T-helper 2 cell treated with Interferon-gamma antibody and Interleukin-4, amounts not matched to agents 5 μg/mL and 100 μg/mL, for 36 hours (primary cell): ENCODE results near the gene HOXB9.

Experiments used
- DNase-seq: peaks from one replicate; pipeline ENCODE4 v3.0.0; 2021; ENCODE audit warnings: low spot score
- H3K27ac Mint-ChIP-seq: one replicate; pipeline ENCODE4 v1.8.0; 2021; ENCODE audit warnings: mild to moderate bottlenecking, mixed read lengths
- H3K27me3 Mint-ChIP-seq: one replicate; pipeline ENCODE4 v1.8.0; 2021; ENCODE audit warnings: low read depth, mixed read lengths
- H3K36me3 Mint-ChIP-seq: one replicate; pipeline ENCODE4 v1.8.0; 2021; ENCODE audit warnings: low read depth, mixed read lengths
- H3K4me1 Mint-ChIP-seq: one replicate; pipeline ENCODE4 v1.8.0; 2021; ENCODE audit warnings: low read depth, mixed read lengths
- H3K4me3 Mint-ChIP-seq: one replicate; pipeline ENCODE4 v1.8.0; 2022; ENCODE audit warnings: mild to moderate bottlenecking, moderate library complexity, mixed read lengths
- H3K9me3 Mint-ChIP-seq: one replicate; pipeline ENCODE4 v1.8.0; 2021; ENCODE audit warnings: mixed read lengths

Gene HOXB9

DNA sequence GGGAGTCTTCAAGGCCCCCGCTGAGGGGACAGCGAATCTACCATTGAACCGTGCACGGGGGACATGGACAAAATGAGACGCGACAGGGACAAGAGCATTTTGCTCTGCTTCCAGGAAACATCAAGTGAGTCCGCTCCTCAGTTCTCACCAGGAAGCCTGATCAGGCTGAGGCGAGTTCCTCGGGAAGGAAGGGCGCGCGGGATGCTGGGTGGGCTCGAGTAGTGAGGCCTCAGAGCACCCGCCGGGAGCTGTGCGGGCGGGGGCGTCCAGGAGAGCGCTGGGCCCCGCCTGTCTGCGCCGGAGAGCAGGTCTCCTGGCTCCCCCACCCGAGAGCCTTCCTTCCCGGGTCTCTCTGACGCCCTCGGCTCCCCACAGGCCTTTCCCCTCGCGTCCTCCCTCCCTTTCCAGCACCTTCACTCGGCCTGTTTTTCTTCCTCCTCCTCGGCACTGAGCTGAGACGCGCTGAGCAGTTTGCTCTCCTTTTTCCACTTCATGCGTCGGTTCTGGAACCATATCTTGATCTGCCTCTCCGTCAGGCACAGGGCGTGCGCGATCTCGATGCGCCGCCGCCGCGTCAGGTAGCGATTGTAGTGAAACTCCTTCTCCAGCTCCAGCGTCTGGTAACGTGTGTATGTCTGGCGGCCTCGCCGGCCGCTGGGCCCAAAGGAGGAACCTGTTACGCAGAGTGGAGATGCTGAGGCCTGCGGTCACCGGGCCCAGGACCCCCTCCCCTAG, 30.0 kb downstream of the HOXB9 start:
- Mint-ChIP-seq H3K4me3 (peak overlapping the region; percentile 83), H3K36me3 (peaks cover 2% of the 10 kb centered on the region), H3K4me1 (peaks cover 44% of the 10 kb centered on the region), H3K27me3 (peaks cover 92% of the 10 kb centered on the region), H3K9me3 (no peaks in the 10 kb centered on the region), H3K27ac (peak overlapping the region; percentile 33)
- peak; percentile 42 for DNase-seq

DNA sequence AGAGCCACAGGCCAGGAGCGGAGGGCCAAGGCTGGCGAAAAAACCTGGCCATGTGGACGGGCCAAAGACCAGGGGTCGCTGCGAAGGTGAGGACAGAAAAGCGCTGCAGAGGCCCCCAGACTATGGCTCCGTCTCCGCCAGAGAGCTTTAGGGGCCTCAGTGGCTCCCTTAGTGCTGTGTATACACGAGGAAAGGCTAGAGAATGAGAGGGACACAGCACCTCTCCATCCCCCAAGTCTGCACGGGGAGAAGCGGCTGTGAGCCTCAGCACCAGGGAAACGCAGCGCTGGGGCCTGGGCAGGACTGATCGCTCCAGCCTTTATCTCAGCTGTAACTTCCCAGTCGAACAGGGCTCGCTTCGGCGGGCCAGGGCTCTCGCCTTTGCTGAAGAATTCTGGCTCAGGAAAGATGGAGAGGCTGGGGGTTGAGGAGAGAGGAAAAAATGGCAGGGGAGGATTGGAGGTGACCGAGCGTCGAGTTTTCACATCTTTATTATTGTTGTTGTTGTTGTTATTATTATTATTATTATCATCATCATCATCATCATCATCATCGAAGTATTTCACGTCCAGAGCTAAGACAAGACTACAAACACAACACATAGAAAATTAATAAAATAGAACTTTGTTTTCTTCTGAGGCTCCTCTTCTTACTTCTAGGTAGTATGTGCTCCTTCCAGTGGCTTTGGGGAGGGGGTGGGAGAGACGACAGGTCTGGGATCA, 30.7 kb downstream of the HOXB9 start:
- H3K27me3 Mint-ChIP-seq, result peaks cover 89% of the 10 kb centered on the region
- H3K4me3 Mint-ChIP-seq, result peak overlapping the region; percentile 65
- no peak for DNase-seq
- H3K9me3 Mint-ChIP-seq, result no peaks in the 10 kb centered on the region
- peaks cover 44% of the 10 kb centered on the region for H3K4me1 Mint-ChIP-seq
- no peak overlapping the region for H3K27ac Mint-ChIP-seq
- H3K36me3 Mint-ChIP-seq, result peaks cover 2% of the 10 kb centered on the region

DNA sequence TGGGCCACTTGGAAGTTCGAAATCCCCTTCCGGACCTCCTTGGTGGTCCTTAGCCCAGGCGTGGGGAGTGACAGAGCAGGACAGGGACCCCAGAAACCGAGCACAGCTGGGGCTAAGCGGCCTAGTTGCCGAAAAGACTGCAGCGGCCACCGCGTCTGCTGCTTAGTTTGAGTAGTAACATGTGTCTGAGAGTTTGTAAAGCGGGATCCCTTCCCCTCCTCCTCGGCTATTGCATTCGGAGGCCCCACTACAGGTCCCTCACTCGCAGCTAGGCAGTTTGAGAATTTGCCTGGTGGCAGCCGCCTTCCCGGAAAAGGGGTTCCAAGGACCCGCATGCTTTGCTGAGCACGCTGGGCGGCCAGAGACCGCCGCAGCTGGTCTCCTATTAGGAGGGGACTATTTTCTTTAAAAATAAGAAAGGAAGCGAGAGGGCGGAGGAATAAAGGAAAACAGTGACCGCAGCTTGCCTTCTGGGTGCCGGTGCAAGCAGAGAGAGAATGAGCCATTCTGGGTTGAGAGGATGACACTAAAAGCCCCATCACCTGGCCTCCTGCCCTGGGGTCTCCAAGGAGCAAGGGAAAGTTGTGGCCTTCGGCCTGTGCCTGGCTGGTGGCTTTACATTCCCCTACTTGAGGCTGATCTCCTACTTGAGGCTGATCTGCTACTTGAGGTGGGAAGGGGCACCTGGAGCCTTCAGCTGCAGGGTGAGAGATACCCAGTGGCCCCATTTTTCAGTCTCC, 31.4 kb downstream of the HOXB9 start:
- no peak for DNase-seq
- peak overlapping the region; percentile 65 for H3K4me3 Mint-ChIP-seq
- H3K27me3 Mint-ChIP-seq, result peaks cover 89% of the 10 kb centered on the region
- no peak overlapping the region for H3K27ac Mint-ChIP-seq
- peaks cover 47% of the 10 kb centered on the region for H3K4me1 Mint-ChIP-seq
- no peaks in the 10 kb centered on the region for H3K9me3 Mint-ChIP-seq
- peaks cover 2% of the 10 kb centered on the region for H3K36me3 Mint-ChIP-seq

DNA sequence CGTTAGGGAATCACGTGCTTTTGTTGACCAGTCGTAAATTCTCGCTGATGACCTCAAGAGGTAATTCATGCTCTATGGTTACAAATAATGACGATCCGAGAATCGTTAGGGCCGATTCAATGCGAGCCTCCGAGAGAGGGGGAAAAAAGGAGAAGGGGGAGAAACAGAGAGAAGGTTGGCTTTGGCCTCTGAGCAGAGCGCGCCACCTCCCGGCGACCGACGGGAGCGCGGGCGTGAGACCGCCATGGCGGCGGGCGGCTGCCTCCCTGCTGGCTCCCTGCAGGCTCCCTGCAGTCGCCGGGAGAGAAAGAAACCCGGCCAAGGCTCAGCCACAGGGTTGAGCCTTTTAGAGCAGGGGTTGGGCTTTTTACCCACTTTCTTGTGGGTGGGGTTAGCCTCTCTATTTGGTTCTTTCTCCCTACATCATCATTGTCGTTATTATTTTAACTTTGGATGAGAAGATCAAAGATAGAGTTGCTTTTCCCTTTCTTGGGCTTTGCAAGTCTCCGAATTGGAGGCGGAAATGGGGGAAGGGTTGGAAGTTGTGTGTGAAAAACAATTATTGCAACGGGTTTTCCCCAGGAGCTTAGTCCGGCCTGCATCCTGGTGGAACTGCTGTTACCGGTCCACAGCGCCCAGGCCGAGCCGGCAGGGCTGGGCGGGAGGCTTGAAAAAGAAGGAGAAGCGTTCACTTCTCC, 32.2 kb downstream of the HOXB9 start:
- Mint-ChIP-seq H3K36me3 (peaks cover 2% of the 10 kb centered on the region), H3K9me3 (no peaks in the 10 kb centered on the region), H3K4me1 (peaks cover 48% of the 10 kb centered on the region), H3K27ac (no peak overlapping the region), H3K4me3 (peak overlapping the region; percentile 83), H3K27me3 (peaks cover 89% of the 10 kb centered on the region)
- peak; percentile 78 for DNase-seq

DNA sequence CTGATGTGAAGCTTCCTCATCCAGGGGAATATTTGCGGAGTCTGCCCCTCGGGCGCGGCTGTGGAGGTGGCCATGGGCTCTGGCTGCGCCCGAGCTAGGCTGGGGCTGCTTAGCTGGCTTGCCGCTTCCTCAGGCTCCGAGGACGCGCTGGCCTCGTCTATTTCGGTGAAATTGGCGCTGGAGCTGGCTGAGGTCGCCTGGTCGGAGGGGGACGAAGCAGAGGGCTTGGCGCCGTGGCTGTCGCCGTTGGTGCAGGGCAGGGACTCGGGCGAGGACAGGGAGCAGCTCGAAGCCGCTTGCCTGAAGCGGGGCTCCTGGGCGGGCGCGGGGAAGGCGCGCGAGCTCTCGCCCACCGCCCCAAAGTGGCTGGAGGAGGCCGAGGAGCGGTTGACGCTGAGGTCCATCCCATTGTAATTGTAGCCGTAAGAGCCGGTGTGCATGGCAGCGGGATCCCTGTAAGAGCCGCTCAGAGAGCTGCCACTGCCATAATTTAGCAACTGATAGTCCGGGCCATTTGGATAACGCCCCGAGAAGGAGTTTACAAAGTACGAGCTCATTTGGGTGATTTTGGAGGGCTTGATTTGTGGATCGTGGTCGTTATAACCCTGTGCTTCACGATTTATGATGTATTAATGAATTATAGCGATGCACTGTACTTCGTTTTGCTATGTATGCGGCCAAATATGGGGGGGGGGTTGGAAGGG, 32.9 kb downstream of the HOXB9 start, which contains the start of gene HOXB5:
TSS of gene HOXB5 (minus strand) at position 654 of the 704 bp plus-strand sequence. CDS start at position 557, 97 bp downstream.
- Mint-ChIP-seq H3K4me1 (peaks cover 44% of the 10 kb centered on the region), H3K27me3 (peaks cover 89% of the 10 kb centered on the region)
- DNase-seq, result no peak

DNA sequence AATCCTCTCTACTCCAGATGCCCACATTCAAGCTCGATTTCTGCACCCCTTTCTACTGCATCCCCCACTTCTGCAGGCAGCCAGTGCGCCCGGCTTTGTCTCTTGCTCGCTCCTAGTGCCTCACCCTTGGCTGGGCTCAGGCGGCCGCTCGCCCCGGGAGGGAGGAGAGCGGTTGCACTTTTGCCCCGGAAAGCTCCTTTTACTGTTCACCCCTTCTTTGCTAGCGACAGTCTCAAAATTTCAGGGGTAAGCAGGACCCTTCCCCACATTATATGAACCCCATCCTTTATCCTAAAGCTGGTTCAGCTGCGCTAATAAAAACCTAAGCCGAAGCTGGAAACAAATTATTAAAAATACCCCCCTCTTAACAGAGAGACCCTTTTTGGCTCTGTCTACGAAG, 33.6 kb downstream of the HOXB9 start:
- DNase-seq, result no peak
- H3K36me3 Mint-ChIP-seq, result peaks cover 2% of the 10 kb centered on the region
- no peak overlapping the region for H3K27ac Mint-ChIP-seq
- peak overlapping the region; percentile 83 for H3K4me3 Mint-ChIP-seq
- no peaks in the 10 kb centered on the region for H3K9me3 Mint-ChIP-seq
- peaks cover 41% of the 10 kb centered on the region for H3K4me1 Mint-ChIP-seq
- peaks cover 89% of the 10 kb centered on the region for H3K27me3 Mint-ChIP-seq

More for the DNA sequence above, 32.9 kb downstream of the HOXB9 start, which contains the start of gene HOXB5:
- H3K36me3 Mint-ChIP-seq, result peaks cover 2% of the 10 kb centered on the region
- no peak within 1 kb of the TSS for H3K27ac Mint-ChIP-seq
- H3K9me3 Mint-ChIP-seq, result no peaks in the 10 kb centered on the region
- peak within 1 kb of the TSS; percentile 83 for H3K4me3 Mint-ChIP-seq

DNA sequence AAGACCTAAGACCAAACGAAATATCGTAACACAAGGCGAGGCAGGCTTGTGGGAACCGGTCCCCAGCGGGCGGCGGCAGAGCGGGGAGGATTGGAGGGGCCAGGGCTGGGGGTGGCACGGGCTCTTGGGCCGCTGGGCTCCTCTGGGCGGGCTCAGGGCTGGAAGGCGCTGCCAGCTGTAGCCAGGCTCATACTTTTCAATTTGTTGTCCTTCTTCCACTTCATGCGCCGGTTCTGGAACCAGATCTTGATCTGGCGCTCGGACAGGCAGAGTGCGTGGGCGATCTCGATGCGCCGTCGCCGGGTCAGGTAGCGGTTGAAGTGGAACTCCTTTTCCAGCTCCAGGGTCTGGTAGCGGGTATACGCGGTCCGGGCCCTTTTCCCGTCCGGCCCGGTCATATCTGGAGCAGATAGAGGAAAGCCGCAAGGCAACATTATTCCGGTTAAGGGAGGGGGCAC, 34.1 kb downstream of the HOXB9 start:
- Mint-ChIP-seq H3K9me3 (no peaks in the 10 kb centered on the region), H3K4me1 (peaks cover 41% of the 10 kb centered on the region), H3K36me3 (peaks cover 2% of the 10 kb centered on the region), H3K4me3 (peak overlapping the region; percentile 28), H3K27me3 (peaks cover 89% of the 10 kb centered on the region), H3K27ac (no peak overlapping the region)
- DNase-seq, result no peak

DNA sequence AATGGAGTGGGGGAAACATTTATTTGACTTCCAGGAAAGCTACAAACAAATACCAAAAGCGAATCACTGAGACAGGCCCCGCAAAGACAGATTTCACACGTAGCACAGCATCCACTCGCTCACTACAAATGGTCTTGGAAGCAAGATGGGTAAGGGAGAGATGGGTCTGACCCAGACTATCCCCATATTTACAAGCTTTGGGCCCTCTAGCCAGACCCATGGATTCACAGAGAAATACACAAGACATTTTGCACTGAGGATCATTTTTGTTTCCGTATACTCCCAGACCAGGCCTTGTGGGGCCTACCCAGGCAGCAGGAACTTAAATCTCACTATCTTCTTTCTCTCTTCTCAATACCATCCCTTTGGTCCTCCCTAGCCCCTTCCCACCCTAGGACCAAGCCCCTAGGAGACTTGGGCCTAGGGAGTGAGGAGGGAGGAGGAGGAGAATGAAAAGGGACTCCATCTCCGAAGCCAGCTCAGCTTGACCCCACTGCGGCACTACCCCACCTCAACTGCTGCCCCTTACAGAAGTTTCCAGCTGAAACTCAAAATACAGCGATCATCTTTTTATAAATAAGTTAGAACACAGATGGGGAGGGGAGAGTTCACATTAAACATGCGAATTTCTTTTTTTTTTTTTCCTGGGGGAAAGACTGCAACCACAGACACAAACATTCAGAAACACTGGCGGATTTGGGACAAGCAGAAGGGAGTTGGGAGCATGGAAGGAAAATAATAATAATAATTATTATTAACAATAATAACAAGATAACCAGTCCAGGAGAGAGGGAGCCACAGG, 34.7 kb downstream of the HOXB9 start:
- Mint-ChIP-seq H3K27me3 (peaks cover 89% of the 10 kb centered on the region), H3K9me3 (no peaks in the 10 kb centered on the region), H3K4me1 (peaks cover 39% of the 10 kb centered on the region), H3K36me3 (peaks cover 2% of the 10 kb centered on the region), H3K4me3 (no peak overlapping the region), H3K27ac (no peak overlapping the region)
- no peak for DNase-seq

DNA sequence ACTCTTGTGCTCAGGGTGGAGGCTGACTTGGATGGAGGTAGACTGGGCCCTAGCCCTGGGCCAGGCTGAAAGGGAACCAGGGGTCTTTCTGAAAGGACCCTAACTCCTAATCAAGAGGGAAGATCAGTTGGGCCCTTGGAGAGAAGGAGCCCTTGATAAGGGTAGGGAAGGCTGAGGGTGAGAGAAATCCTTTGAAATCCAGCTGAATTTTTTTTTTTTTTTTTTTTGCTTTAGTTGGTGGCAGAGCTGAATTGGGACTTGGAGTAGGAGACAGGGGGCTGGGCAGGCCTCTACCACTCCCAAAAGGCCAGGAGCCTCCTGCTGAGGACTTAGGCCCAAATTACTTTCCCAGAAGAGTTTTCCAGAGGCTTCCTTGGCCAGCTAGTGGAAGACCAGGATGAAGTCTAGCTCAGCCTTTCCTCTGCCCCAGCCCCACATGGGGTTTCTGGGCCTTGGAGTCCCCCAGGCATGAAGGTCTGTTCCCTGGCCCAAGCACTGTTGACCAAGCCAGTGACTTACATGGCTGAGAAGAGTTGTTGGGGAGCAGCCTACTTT, 35.5 kb downstream of the HOXB9 start:
- DNase-seq, result no peak
- Mint-ChIP-seq H3K4me3 (no peak overlapping the region), H3K27me3 (peaks cover 90% of the 10 kb centered on the region), H3K9me3 (no peaks in the 10 kb centered on the region), H3K4me1 (peaks cover 40% of the 10 kb centered on the region), H3K36me3 (no peaks in the 10 kb centered on the region), H3K27ac (no peak overlapping the region)

DNA sequence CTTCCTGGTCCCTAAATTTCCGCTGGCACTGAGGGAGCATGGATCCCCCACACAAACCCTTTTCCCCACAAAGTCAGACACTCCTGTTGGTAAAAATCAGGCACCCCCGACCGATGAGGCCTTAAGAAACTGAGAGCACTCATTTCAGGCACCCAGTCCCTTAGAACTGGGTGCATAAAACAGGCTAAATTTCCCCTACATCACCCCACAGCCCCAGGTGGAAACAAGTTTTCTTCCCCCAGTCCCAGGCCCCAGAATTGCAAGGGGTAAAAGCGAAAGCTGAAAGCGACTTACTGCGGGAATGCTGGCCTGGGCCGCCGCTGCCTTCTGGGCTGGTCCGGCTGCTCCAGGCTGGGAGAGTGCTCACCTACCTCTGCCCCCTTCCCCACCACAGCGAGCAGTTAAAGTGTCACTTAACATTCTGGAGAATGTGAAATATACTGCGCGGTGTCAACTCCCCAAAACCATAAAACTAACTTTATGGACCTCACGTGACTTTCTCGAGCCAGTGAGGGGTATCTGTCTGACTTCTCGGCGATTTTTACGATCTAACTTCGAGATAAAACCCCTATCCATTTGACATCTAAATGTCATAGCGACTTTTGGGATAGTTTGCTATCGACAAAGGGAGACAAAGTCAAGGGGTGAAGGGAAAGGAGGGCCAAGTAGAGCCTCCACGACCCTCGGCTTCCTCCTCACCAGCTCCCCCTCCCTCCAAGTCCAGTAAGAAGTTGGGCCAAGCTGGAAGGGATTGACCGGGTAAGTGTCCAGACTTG, 36.1 kb downstream of the HOXB9 start, which contains the start of gene HOXB3:
TSS of gene HOXB3 (minus strand) at position 411 of the 776 bp plus-strand sequence. CDS start 37,767 bp downstream, outside the sequence.
- no peak for DNase-seq
- peaks cover 86% of the 10 kb centered on the region for H3K27me3 Mint-ChIP-seq
- H3K36me3 Mint-ChIP-seq, result no peaks in the 10 kb centered on the region
- no peak within 1 kb of the TSS for H3K4me3 Mint-ChIP-seq
- H3K27ac Mint-ChIP-seq, result no peak within 1 kb of the TSS
- peaks cover 45% of the 10 kb centered on the region for H3K4me1 Mint-ChIP-seq
- H3K9me3 Mint-ChIP-seq, result no peaks in the 10 kb centered on the region

DNA sequence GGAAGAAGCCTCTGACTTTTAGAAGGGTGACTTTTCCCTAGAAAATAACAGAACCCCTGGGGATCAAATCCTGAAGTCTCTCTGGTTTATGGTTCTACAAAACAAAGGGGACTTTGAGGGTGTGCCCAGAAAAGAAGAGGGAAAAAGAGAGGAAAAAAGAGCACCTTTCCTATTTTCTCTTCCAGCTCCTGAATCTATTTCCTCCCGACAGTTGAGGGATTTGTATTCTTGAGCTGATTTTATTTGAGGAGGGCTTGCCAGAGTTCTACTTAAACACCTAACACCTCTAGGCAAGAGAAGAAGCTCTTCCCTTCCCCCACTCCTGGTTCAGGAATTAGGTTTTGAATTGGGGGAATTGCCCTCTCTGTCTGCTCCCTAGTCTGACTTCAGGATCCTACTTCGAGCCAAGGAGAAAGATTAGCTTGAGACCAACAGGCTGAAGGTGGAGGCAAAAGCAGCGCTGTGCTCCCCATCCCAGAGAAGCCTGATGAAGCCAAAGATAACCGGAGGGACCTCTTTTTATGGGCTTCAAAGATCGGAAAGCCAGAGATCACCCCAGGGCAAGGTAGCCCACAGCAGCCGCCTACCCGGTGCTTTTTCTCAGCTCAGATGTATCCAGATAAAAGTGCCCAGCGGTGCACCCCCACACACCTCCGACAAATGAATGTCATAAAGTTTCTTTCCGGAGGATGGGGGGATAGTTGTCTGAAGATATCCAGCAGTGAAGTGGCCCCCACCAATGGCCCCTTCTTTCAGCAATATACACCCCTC, 36.9 kb downstream of the HOXB9 start:
- no peak overlapping the region for H3K27ac Mint-ChIP-seq
- peaks cover 85% of the 10 kb centered on the region for H3K27me3 Mint-ChIP-seq
- peaks cover 50% of the 10 kb centered on the region for H3K4me1 Mint-ChIP-seq
- no peaks in the 10 kb centered on the region for H3K9me3 Mint-ChIP-seq
- no peak overlapping the region for H3K4me3 Mint-ChIP-seq
- no peak for DNase-seq
- no peaks in the 10 kb centered on the region for H3K36me3 Mint-ChIP-seq
